T1000 (cell line): ENCODE data around the gene GPR161.

Experiments
- DNase-seq: peaks from one replicate; lab custom pipeline; 2025; ENCODE audit warnings: mixed read lengths; lab: John Stamatoyannopoulos, UW

The GPR161 gene

GRCh38 chr1:168031627-168032026 lies 105.1 kb downstream of the GPR161 start:
- no peak for DNase-seq

DNA sequence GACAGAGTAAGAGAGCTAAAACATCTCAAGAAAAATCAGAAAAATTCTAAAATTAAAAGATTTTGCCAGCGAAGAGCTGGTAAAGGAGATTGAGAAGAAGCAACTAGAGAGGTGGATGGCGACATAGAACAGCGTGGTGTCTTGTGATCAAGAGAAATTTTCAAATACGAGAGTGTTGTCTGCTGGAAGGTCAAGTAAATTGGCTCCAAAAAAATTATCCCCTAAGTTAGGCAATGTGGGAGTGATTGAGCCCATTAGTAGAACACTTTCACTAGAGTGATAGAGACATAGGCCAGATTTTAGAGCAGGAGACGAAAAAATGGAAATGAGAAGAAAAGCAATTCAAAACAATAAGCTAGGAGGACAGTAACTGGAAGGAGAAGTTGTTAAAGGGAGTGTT lies 105.5 kb downstream of the GPR161 start:
- no peak for DNase-seq
